SKM-1 (cell line): ENCODE results near the gene RHEB.

ENCODE experiments used
- DNase-seq: peaks from one replicate; lab custom pipeline; 2025; ENCODE audit not compliant: unreplicated experiment; lab: John Stamatoyannopoulos, UW

Gene RHEB

DNA sequence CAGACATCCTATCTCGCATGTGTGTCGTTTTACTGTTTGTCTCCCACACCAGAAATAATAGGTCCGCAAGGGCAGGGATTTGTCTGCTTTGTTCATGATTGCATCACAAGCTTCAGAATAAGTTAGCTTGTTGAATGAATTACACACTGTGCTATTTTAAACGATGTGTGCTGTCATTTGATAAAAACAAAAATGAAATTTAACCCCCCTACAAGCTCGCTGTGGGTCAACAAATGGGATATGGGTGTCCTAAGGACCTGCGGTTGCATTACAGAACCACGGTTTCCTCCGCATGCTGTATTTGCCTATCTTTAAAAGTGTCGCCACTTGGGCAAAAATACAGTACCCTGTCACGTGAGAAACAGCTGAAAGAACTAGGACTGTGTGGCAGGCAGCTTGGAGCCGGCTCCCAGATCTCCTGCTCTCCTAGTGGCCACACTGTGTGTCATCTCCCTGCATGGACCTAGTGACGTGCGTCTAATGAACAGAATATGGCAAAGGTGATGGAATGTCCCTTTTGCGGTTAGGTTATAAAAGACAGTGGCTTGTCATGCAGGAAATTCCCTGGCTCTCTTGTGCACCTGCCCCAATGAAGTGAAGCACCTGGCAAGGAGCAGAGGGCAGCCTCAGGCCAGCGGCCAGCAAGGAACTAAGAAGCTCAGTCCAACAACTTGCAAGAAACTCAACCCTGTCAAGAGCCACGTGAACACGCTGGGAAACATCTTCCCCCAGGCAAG is 46.9 kb downstream of the RHEB start:
- DNase-seq = no peak

- DNase-seq = no peak
These were observed 49.0 kb downstream of the RHEB start for GRCh38 chr7:151470711-151471110.

GRCh38 chr7:151469281-151469680 is 50.4 kb downstream of the RHEB start:
- no peak for DNase-seq

DNA sequence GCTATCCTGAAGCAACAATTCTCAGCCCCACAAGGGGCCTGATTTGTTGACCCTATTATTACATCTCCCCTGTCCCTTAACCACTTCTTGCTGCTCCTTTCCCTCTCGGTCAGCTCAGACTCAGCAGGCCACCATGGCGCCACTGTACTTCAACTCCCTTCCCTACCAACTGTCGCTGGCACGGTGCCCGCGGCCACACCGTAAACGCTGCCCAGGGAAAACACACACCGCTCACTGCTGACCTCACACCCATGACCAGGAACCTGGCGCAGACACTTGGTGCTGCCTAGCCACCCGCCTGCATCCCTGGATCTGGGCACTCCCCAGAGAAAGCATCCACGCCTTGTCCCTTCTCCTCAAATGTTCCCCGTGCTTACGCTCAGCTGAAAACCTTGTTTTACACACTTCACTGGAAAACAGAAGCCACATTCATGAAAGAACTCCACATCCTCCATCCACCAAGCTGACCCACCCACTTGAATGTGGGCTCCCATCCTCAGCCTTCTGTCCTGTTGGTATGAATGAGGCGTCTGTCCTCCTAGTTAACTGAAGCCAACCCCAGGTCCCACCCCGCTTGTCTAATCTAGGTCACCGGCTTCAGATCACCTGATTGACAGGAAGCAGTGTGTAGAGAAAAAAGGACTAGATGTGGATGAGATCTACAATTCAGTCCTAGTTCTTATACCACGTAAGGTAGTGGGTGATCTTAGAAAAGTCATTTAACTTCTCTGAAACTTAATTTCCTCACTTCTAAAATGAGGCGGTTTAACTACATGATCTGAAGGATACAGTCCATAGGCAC is 51.3 kb downstream of the RHEB start:
- DNase-seq = no peak

GRCh38 chr7:151465169-151465568 is 54.5 kb downstream of the RHEB start:
- no peak for DNase-seq

GRCh38 chr7:151462306-151462779 is 57.4 kb downstream of the RHEB start:
- DNase-seq = no peak

GRCh38 chr7:151461942-151462230 is 57.8 kb downstream of the RHEB start:
- no peak for DNase-seq

DNA sequence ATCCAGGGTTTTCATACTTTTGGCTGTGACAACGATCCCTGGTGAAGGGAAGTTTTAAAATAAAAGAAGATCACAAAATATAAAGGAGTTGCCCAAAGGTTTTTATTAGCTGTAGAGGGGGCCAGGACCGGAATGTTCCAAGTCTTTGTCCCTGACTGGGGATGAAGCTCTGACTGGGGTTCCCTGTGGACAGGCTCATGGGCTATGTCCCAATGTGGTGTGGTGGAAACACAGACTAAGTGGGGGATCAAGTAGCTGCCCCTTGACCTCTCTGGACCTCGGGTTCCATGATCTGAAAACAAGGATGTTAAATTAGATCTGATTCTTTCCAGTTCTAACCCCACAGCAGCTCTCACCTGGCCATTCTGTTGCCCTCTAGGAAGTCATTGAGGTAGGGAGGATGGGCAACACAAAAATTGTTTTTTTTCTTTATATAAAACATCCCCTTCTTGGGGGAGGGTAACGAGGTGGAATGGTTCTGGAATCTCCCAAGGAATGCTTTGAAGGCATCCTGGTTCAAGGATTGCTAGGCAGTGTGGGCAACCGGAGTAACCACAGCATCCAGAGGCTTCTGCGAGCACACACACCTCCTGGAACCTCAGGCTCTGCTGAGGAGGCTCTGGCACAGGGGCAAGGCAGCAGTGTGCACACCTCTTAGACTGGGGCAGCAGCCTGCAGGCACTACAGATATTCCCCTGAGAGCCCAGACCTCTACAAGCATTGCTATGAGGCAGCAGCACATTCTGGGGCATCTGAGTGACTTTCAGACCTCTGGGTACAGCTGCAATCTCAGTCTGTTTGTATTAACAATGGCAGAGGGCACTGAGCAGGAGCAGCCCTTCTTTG is 58.4 kb downstream of the RHEB start:
- DNase-seq = no peak

DNA sequence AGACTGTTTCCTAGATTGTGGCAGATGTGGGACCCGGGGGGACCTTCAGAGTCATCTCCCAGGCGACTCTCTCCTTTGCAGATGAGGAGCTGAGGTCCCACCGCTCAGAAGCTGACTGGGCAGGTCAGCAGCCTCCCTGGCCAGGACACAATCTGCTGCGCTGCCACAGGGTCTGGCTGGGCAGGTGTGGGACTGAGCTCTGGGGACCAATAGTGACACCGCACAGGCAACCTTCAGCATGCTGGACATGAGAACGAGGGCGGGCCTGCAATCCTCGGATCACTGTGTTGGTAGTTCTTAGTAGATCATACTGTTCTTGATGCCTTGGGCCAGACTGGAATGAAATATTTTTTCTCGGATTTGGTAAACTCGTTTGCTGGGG is 59.2 kb downstream of the RHEB start:
- DNase-seq = no peak

DNA sequence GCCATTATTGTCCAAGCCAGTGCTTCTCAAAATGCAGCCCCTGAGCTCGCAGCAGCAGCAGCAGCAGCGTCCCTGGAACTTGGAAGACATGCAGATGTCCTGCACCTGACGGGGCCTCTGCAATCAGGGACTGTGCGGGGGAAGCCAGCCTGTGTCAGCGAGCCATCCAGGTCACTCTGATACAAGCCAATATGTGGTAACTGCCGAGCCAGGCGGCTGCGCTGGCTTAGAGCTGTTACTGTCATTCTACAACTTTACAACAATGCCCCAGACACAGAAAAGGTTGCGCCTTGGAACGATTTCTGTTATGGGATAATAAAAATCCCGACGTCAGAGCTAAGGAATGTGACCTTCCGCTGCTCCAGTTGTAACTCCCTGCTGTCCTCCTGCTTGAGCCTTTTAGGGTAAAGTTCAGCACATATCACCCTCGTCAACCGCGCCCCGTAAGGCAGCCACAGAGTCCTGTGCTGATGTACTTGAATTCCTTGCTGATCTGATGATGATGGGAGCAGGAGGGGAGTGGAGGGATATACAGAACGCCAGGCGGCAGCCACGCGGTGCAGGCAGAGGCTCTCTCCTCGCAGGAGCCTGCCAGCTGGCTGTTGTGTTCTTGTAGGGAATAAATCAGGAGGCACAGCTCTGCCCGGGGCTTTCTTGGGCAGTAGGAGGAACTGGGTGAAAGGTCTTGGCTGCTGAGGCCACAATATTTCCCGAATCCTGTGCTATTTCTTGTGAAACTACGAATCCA is 59.8 kb downstream of the RHEB start:
- DNase-seq = no peak

DNA sequence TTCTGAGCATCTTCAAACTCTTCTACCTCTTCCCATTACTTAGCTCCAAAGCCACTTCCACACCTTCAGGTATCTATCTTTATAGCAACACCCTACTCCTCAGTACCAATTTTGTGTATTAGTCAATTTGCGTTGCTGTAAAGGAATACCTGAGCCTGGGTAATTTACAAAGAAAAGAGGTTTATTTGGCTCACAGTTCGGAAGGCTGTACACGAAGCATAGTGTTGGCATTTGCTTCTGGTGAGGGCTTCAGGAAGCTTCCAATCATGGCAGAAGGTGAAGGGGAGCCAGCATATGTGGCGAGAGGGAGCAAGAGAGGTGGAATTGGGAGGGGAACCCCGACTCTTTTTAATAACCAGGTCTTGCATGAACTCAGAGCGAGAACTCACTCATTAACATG is 62.2 kb downstream of the RHEB start:
- DNase-seq = no peak

DNA sequence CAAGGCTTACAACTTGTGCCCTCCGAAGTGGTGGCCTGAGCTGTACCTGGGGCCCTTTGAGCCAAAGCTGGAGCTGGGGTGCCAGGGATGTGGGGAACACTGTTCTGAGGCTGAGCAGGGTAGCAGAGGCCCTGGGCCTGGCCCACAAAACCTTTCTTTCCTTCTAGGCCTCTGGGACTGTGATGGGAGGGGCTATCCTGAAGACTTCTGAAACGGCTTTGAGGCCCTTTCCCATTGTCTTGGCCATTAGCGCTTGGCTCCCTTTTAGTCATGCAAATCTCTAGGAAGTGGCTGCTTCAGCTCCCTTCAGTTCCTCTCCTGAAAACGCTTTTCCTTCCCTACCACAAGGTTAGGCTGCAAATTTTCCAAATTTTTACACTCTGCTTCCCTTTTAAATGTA is 62.9 kb downstream of the RHEB start:
- no peak for DNase-seq

DNA sequence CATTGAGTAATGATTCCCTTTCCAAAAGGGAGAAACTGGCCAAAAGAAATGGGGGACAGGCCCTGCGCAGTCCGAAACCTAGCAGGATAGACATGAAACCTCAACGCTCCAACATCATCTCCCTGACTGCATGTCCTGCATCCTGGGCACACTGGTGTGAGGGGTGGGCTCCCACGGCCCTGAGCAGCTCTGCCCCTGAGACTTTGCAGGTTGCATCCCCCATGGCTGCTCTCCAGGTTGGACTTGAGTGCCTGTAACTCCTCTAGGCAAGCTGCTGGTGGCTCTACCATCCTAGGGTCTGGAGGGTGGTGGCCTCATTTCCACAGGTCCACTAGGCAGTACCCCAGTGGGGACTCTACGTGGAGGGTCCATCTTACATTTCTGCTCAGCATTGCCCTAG is 63.4 kb downstream of the RHEB start:
- no peak for DNase-seq

GRCh38 chr7:151455690-151456089 is 64.0 kb downstream of the RHEB start:
- DNase-seq = no peak

DNA sequence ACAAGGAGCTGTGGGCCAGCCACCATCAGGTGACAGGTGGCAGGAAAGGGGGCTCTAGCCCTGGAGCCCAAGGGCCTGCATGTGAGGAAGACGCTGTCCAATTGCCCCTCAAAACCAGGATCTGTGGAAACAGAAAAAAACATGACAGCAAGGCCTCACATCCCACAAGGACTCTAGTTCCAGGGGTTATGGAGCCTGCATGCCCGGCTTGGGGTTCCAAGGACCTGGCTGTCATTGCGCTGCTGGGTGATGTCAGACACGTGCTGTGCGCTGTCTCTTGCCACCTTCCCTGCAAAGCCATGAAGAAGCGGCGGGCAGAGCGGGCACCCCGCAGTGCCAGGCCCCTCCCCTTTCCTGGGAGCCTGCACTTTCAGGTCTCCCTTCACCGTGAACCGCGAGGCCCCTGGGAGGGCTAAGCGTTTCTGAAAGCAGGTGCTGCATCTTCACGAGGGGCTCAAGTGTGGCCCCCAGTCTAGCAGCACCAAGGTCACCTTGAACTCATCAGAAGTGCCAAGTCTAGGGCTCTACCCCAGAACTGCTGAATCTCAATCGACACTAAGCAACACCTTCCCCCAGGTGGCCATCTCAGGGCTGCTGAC is 64.7 kb downstream of the RHEB start:
- no peak for DNase-seq

DNA sequence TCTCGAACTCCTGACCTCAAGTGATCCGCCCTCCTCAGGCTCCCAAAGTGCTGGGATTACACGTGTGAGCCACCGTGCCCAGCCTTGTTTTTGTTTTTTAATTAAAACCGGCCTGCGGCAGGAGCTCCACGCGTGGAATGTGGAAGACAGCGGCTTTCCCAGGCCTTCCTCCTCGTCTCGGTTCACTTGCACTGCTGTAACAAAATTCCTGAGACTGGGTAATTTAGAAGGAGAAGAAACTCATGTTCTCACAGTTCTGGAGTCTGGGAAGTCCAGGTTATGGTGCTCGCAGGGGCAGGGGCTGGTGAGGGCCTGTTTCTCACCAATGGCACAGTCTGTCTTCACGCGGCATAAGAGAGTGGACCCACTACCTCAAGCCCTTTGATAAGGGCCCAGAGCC is 65.4 kb downstream of the RHEB start:
- DNase-seq = no peak

GRCh38 chr7:151453326-151453791 is 66.3 kb downstream of the RHEB start:
- no peak for DNase-seq

DNA sequence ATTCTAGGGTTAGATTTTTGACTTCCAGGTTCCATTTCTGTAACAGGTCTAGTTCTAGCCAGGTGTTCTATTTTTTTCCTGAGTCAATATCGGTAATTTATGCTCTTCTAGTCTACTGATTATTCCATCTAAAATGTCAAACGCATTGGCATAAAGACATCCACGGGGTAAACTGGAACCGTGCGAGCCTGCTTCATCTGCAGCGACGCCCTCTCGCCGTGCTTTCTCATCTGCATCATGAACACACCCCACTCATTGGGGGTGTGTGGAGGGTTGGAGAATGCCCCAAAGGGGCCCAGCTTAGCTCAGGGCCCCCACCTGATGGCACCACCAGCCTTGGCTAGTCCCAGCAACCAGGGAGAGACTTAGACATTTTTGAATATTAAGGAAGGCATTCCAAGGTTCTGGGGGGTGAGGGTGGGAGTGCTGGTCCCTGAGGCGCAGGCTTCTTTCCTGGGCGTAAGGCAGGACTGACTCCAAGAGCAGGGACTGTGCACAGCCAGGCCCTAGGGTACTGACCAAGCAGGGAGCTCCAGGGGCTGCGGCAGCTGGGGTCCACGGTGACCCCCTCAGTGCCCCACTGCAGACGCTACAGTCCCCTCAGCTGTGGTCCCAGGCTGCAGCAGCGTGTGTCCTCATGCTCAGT is 66.9 kb downstream of the RHEB start:
- no peak for DNase-seq

DNA sequence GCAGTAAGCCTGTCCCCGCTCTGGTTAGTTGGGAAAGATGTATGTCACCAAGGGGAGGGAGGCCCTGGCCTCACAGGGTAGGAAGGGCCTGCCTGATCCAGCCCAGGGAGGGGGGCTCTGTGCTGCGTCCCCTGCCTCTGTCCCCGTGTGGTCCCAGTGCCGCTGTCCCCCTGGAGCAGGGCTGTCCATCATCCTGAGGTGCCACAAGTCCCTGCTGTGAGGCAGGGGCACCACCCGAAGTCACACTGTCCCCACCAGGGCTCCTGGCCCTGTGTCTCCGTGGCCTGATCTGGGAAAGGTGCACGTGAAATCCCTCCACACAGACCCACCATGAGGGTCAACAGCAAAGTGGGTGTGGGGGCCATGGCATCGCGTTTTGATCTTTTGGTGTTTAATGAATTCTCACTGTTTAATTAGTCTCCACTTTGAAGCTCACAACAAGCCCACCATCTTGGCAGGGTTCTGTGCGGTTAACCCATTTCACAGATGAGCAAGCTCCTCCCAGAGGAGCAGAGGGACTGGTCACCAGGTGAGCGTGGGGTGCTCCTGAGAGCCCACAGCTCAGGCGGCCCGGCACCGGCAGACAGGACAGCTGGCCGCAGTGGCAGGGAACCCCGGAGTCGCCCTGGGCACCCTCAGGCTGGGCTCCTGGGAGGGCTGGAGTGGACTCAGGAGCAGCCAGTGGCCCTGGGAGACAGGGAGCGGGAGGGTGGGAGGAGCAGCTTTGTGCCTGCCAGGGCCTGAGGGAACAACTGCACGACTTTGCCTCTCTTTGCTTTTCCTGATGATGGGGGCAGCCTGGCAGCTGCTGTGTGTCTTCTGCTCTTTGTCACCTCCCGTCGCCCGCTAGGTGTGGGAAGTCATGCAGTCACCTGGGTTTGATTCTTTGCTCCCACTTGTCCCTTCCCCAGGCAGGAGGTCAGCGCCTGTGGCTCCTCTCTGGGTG is 67.8 kb downstream of the RHEB start:
- no peak for DNase-seq
